Nephron (organoid): ENCODE results near the gene HK3.

Source experiments
- H3K27ac Mint-ChIP-seq, 3 experiments: 2 replicates each; pipeline ENCODE4 v1.8.0; 2020; ENCODE audit warnings: mixed read lengths in 3 of 3, mild to moderate bottlenecking in 2 of 3, moderate library complexity in 1 of 3
- H3K27me3 Mint-ChIP-seq: 2 replicates; pipeline ENCODE4 v1.8.0; 2021; ENCODE audit warnings: low read depth, mild to moderate bottlenecking, moderate library complexity, mixed read lengths
- H3K36me3 Mint-ChIP-seq: 2 replicates; pipeline ENCODE4 v1.8.0; 2020; ENCODE audit warnings: low read depth, mixed read lengths
- H3K4me1 Mint-ChIP-seq: 2 replicates; pipeline ENCODE4 v1.8.0; 2020; ENCODE audit warnings: mixed read lengths
- H3K4me3 Mint-ChIP-seq, 3 experiments: 2 replicates each; pipeline ENCODE4 v1.8.0; 2020; ENCODE audit warnings: mild to moderate bottlenecking in 3 of 3, mixed read lengths in 3 of 3, moderate library complexity in 2 of 3
- H3K9me3 Mint-ChIP-seq: 2 replicates; pipeline ENCODE4 v1.8.0; 2020; ENCODE audit warnings: mixed read lengths
- CTCF ChIP-seq, 3 experiments: fragments of 200-600 bp; sonication (generic); IDR thresholded peaks; one replicate each; pipeline ENCODE4 v1.5.0; 2021; ENCODE audit warnings: antibody characterized with exemption in 3 of 3; ENCODE audit not compliant: unreplicated experiment in 3 of 3

Gene HK3

GRCh38 chr5:176902102-176902814, 3.1 kb upstream of the HK3 start:
- Mint-ChIP-seq H3K27me3 (no peaks in the 10 kb centered on the region), H3K4me1 (peaks cover 5% of the 10 kb centered on the region), H3K9me3 (no peaks in the 10 kb centered on the region), H3K36me3 (peaks cover 39% of the 10 kb centered on the region), H3K4me3 (no peak overlapping the region), H3K27ac (no peak overlapping the region)
- TF ChIP-seq CTCF (IDR thresholded peaks at IDR 0.05; ENCODE audit: unreplicated experiment in 3 of 3), result no peak

- Mint-ChIP-seq H3K27ac (no peak overlapping the region), H3K9me3 (no peaks in the 10 kb centered on the region), H3K4me1 (peaks cover 5% of the 10 kb centered on the region), H3K36me3 (peaks cover 34% of the 10 kb centered on the region), H3K4me3 (no peak overlapping the region), H3K27me3 (no peaks in the 10 kb centered on the region)
- no peak for TF ChIP-seq CTCF (IDR thresholded peaks at IDR 0.05; ENCODE audit: unreplicated experiment in 3 of 3)
These were observed 2.3 kb upstream of the HK3 start for GRCh38 chr5:176901260-176902101.

- Mint-ChIP-seq H3K27me3 (peaks cover 1% of the 10 kb centered on the region), H3K9me3 (no peaks in the 10 kb centered on the region), H3K4me1 (peaks cover 5% of the 10 kb centered on the region), H3K4me3 (no peak overlapping the region), H3K27ac (no peak overlapping the region), H3K36me3 (peaks cover 27% of the 10 kb centered on the region)
- TF ChIP-seq CTCF (IDR thresholded peaks at IDR 0.05; ENCODE audit: unreplicated experiment in 3 of 3), result no peak
These were observed 1.6 kb upstream of the HK3 start for GRCh38 chr5:176900780-176901204.

GRCh38 chr5:176899946-176900779, 1.0 kb upstream of the HK3 start:
- TF ChIP-seq CTCF (IDR thresholded peaks at IDR 0.05; ENCODE audit: unreplicated experiment in 3 of 3), result no peak
- no peak overlapping the region for H3K4me3 Mint-ChIP-seq

GRCh38 chr5:176897263-176897662, 1.9 kb downstream of the HK3 start:
- Mint-ChIP-seq H3K36me3 (no peaks in the 10 kb centered on the region), H3K4me3 (no peak overlapping the region), H3K9me3 (no peaks in the 10 kb centered on the region), H3K27me3 (peaks cover 9% of the 10 kb centered on the region), H3K27ac (no peak overlapping the region), H3K4me1 (peaks cover 5% of the 10 kb centered on the region)
- TF ChIP-seq CTCF (IDR thresholded peaks at IDR 0.05; ENCODE audit: unreplicated experiment in 3 of 3), result no peak

More at GRCh38 chr5:176899946-176900779, 1.0 kb upstream of the HK3 start:
- peaks cover 5% of the 10 kb centered on the region for H3K4me1 Mint-ChIP-seq
- peaks cover 21% of the 10 kb centered on the region for H3K36me3 Mint-ChIP-seq
- H3K27me3 Mint-ChIP-seq, result peaks cover 3% of the 10 kb centered on the region
- no peak overlapping the region for H3K27ac Mint-ChIP-seq
- H3K9me3 Mint-ChIP-seq, result no peaks in the 10 kb centered on the region
